ENCODE measurements around the gene SERTAD1.

Gene SERTAD1

DNA sequence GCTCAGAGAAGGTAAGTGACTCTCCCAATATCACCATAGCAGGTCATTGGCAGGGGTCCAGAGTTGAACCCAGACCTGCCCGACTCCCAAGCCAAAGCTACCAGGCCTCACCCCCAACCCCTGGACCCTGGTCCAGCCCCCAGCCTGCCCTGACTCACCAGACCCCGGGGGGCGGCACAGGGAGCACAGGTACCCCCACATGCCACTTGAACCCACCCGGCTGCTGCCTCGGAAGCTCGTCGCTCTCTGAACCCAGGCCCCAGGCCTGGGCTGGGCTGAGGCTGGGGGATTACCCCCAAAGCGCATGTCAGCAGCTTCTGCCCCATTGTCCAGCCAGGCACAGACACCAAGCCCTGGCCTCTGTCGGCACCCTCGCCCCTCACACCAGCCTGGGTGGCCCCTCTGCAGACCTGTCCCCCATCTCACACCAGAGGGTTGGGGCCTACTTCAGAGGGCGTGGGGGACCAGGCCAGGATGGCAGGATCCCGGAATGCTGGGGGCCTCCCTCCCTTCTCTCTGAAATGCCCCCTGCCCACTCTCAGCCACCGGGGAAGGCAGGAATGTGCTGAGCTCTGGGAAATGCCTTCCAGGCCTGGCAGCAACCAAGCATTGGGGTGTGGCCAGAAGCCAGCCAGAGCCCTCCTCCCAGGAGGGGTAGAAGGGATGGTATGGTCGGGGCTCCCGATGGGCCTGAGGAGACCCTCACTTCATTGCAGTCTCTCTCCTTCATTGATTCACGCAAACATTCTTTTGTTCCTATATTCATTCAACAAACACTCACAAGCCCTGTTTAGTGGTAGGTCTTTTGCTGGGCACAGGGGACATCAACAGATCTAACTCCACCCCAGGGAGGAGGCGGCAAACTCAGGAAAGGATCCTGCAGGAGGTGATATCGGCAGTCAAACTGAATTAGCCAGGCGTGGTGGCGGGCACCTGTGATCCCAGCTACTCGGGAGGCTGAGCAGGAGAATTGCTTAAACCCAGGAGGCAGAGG lies 11.0 kb downstream of the SERTAD1 start:
- H3F3A ChIP-seq (ENCODE audit: insufficient read depth), result no peaks in the 10 kb centered on the region
- no peak overlapping the region for H3K9ac ChIP-seq (ENCODE audit: low read length)
- H3K4me3 ChIP-seq (ENCODE audit: insufficient read depth, low read length, poor library complexity, severe bottlenecking), result no peak overlapping the region
- no peaks in the 10 kb centered on the region for H3K9me2 ChIP-seq (replicated peaks; ENCODE audit: insufficient read depth, low read length)
- no peak for TF ChIP-seq EZH2phosphoT487 (conservative IDR thresholded peaks at IDR 0.05; ENCODE audit: low read length)
- no peak for TF ChIP-seq CTCF (IDR thresholded peaks at IDR 0.05; ENCODE audit: insufficient read depth, low read length, poor library complexity, severe bottlenecking)
- no peaks in the 10 kb centered on the region for H4K20me1 ChIP-seq (ENCODE audit: low read depth, low read length)
- no peaks in the 10 kb centered on the region for H3K36me3 ChIP-seq (ENCODE audit: low read length)
- H3K27me3 ChIP-seq (ENCODE audit: low read length), result no peaks in the 10 kb centered on the region
- no peaks in the 10 kb centered on the region for H3K79me2 ChIP-seq (ENCODE audit: insufficient read depth, low read length)
- H3K9me3 ChIP-seq (ENCODE audit: insufficient read depth, low read length), result no peaks in the 10 kb centered on the region
- no peak overlapping the region for H3K27ac ChIP-seq (ENCODE audit: low read depth, low read length)
- H2AFZ ChIP-seq (ENCODE audit: low read depth, low read length, severe bottlenecking), result no peak overlapping the region
- H3K4me2 ChIP-seq (ENCODE audit: low read depth, low read length, poor library complexity, severe bottlenecking), result no peak overlapping the region

DNA sequence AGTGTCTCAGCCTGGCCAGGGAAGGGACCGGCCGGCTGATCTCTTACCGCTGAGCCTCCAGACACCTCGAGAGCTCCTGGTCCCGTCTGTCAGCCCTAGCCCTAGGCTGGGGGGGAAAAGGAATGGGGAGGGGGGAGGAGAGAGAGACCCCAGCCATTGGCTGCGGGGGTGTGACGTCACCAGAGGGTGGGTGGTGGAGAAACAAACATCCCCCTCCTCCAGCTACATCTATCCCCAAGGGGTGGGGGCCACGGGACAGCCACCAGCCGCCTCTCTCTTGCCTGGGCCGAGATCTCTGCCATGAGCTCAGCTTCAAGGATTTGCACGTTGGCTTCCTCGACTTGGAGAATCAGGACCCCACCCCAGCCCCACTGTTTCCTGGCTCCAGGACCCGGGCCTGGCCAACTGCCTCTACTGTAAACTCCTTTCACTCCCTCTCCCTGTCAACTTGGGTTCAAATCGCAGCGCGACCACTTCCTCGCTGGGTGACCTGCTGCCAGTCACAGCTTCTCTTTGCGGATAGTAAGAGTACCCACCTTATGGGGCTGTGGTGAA lies 12.4 kb downstream of the SERTAD1 start, which contains the start of gene PRX:
PRX (minus strand) TSS at position 88 of the 555 bp plus-strand sequence. CDS start 5,446 bp downstream, outside the sequence.
- Histone ChIP-seq H3K27ac (ENCODE audit: low read depth, low read length) (no peak within 1 kb of the TSS), H3F3A (ENCODE audit: insufficient read depth) (no peaks in the 10 kb centered on the region), H3K36me3 (ENCODE audit: low read length) (no peaks in the 10 kb centered on the region), H3K9ac (ENCODE audit: low read length) (no peak within 1 kb of the TSS), H3K9me2 (replicated peaks; ENCODE audit: insufficient read depth, low read length) (no peaks in the 10 kb centered on the region), H3K4me3 (ENCODE audit: insufficient read depth, low read length, poor library complexity, severe bottlenecking) (no peak within 1 kb of the TSS), H3K9me3 (ENCODE audit: insufficient read depth, low read length) (no peaks in the 10 kb centered on the region), H2AFZ (ENCODE audit: low read depth, low read length, severe bottlenecking) (no peak within 1 kb of the TSS), H3K79me2 (ENCODE audit: insufficient read depth, low read length) (no peaks in the 10 kb centered on the region), H3K4me2 (ENCODE audit: low read depth, low read length, poor library complexity, severe bottlenecking) (no peak within 1 kb of the TSS), H4K20me1 (ENCODE audit: low read depth, low read length) (no peaks in the 10 kb centered on the region), H3K27me3 (ENCODE audit: low read length) (no peaks in the 10 kb centered on the region)
- no peak for TF ChIP-seq CTCF (IDR thresholded peaks at IDR 0.05; ENCODE audit: insufficient read depth, low read length, poor library complexity, severe bottlenecking)
- no peak for TF ChIP-seq EZH2phosphoT487 (conservative IDR thresholded peaks at IDR 0.05; ENCODE audit: low read length)

- TF ChIP-seq CTCF (IDR thresholded peaks at IDR 0.05; ENCODE audit: insufficient read depth, low read length, poor library complexity, severe bottlenecking) (no peak), EZH2phosphoT487 (conservative IDR thresholded peaks at IDR 0.05; ENCODE audit: low read length) (no peak)
These were observed 12.9 kb downstream of the SERTAD1 start for GRCh38 chr19:40412866-40413265.

More at GRCh38 chr19:40412866-40413265, 12.9 kb downstream of the SERTAD1 start:
- Histone ChIP-seq H3F3A (ENCODE audit: insufficient read depth) (no peaks in the 10 kb centered on the region), H3K36me3 (ENCODE audit: low read length) (no peaks in the 10 kb centered on the region), H3K4me2 (ENCODE audit: low read depth, low read length, poor library complexity, severe bottlenecking) (no peak overlapping the region), H3K27me3 (ENCODE audit: low read length) (no peaks in the 10 kb centered on the region), H3K79me2 (ENCODE audit: insufficient read depth, low read length) (no peaks in the 10 kb centered on the region), H3K27ac (ENCODE audit: low read depth, low read length) (no peak overlapping the region), H3K4me3 (ENCODE audit: insufficient read depth, low read length, poor library complexity, severe bottlenecking) (no peak overlapping the region), H3K9me2 (replicated peaks; ENCODE audit: insufficient read depth, low read length) (no peaks in the 10 kb centered on the region), H4K20me1 (ENCODE audit: low read depth, low read length) (no peaks in the 10 kb centered on the region), H3K9me3 (ENCODE audit: insufficient read depth, low read length) (no peaks in the 10 kb centered on the region), H2AFZ (ENCODE audit: low read depth, low read length, severe bottlenecking) (no peak overlapping the region), H3K9ac (ENCODE audit: low read length) (no peak overlapping the region)

All from SU-DHL-6 (cell line).